Adrenal gland (tissue), 5 donors: Measurements from ENCODE around the gene ADCY2.

ENCODE experiments used
- POLR2A ChIP-seq, 2 donors: fragments of 450-650 bp; IDR thresholded peaks; one replicate each; pipeline ENCODE4 v1.6.1; 2017; ENCODE audit warnings: antibody characterized with exemption in 2 of 2, mild to moderate bottlenecking in 2 of 2, moderate library complexity in 1 of 2
- TF ChIP-seq, protein P1 (sequence below), 6 experiments: fragments of 450-650 bp in 4 of 6; fragments of 200-600 bp in 2 of 6; sonication (generic) in 1 of 6; IDR thresholded peaks; 1 replicate in 5 of 6; 2 replicates in 1 of 6; pipeline versions ENCODE4 v1.5.1 to v1.8.0; 2016 to 2021; ENCODE audit warnings: antibody characterized with exemption in 6 of 6, mild to moderate bottlenecking in 2 of 6, moderate library complexity in 1 of 6
- donor health status: DM: no; HTN: no; CAD: no.

DNA sequence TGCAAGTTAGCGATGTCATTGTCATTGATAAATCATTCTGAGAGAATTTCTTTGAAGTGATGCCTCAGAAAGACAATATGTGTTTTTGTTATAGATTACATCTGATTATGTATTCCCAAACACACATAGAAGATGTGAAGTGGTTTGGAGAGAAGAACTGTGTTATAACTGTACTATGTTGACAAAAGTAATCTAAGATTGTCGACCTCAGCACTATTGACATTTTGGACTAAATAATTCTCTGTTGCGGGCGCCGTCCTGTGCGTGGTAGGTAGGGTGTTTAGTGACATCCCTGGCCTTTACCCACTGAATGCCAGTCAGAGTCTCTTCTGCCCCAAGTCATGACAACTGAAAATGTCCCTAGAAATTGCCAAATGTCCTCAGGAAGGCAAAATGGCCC is 377.2 kb downstream of the ADCY2 start:
- TF ChIP-seq, protein P1, sequence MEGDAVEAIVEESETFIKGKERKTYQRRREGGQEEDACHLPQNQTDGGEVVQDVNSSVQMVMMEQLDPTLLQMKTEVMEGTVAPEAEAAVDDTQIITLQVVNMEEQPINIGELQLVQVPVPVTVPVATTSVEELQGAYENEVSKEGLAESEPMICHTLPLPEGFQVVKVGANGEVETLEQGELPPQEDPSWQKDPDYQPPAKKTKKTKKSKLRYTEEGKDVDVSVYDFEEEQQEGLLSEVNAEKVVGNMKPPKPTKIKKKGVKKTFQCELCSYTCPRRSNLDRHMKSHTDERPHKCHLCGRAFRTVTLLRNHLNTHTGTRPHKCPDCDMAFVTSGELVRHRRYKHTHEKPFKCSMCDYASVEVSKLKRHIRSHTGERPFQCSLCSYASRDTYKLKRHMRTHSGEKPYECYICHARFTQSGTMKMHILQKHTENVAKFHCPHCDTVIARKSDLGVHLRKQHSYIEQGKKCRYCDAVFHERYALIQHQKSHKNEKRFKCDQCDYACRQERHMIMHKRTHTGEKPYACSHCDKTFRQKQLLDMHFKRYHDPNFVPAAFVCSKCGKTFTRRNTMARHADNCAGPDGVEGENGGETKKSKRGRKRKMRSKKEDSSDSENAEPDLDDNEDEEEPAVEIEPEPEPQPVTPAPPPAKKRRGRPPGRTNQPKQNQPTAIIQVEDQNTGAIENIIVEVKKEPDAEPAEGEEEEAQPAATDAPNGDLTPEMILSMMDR (IDR thresholded peaks at IDR 0.05), result no peak
- TF ChIP-seq POLR2A (IDR thresholded peaks at IDR 0.05), result no peak
